Activated CD4-positive, alpha-beta T cell treated with anti-CD3 and anti-CD28 coated beads, Interleukin-10, Interleukin-2, amounts not matched to agents 100 ng/mL and 50 ng/mL, durations not matched to agents 16 hours and 8 hours (primary cell): Measurements from ENCODE around the gene DEXI.
A peak's percentile ranks its signal among the peaks of the same experiment; 100 is the strongest.
"Not testable (repeated sequence)": the region's sequence is repeated elsewhere in the genome, so short reads cannot be mapped to it uniquely, and the experiment has no call there.

Source experiments
- DNase-seq: peaks from one replicate; pipeline ENCODE4 v3.0.0-alpha.2; 2020

The DEXI gene

DNA sequence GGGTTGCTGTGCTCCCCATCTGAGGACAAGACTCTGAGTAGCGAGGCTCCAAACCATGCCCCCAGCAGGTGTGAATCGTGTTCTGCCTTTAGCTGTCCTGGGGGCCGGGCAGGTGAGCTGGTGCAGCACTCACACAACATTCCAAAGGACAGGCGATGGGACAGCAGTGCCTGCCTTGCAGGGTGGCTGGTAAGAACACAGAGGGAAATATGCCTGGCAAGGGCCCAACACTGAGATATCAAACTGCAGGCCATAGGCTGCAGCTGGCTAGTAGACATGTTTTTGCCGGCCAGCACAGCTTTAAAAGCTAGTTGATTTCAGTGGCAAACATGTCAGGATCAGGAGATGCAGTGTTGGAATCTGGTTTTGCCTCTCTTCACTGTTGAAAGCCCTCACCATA is 25.7 kb upstream of the DEXI start:
- DNase-seq, result no peak

DNA sequence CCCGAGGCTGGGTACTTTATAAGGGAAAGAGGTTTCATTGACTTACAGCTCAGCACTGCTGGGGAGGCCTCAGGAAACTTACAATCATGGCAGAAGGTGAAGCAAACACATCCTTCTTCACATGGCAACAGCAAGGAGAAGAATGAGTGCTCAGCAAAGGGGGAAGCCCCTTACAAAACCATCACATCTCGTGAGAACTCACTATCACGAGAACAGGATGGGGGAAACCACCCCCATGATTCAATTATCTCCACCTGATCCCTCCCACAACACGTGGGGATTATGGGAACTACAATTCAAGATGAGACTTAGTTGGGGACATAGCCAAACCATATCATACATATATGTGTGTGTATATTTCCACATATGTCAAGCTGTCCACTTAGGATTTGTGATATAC is 24.3 kb upstream of the DEXI start:
- DNase-seq, result peak; percentile 80

DNA sequence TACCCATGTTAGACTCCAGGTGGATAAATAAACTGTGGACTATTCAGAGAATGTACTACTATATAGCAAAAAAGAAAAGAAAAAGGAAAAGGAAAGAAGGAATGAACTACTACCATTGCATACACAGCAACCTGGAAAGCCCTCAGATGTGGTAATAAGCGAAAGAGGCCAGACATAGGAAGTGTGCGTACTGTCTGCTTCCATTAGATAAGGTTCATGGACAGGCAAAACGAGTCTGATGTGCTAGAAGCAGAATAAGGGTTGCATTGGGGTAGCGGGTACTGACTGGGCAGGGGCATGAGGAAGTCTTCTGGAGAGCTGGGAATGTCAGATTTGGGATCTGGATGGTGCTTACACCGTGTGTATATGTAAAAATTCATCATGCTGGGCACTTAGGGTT is 23.9 kb upstream of the DEXI start:
- no peak for DNase-seq

DNA sequence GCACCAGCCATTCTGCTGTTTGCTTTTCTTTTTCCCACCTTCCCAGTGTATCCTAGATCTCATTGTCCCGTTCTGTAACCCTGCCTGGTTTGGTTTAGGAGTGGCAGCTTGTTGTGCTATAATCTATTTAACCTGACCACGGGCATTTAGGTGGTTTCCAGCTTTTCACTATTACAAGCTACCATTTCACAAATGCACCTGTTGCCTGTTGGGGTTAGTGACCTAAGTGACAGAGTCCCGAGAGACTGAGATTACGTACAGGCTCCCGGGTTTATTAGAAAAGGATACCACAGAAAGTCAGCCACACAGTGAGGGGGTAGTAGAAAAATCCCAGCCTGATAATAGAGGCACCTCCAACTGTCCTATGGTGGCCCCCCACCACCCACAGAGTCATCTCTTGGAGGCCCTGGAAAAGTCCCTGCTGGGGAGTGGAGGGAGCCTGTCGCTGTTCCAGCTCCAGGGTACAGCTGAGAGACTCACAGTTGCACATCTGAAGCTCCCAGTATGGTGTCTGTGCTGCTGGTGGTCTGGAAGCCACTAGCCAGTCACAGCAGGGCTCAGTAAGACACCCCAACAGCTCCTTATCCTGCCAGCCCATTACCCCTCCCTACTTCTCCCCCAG is 23.3 kb upstream of the DEXI start:
- peak; percentile 91 for DNase-seq

DNA sequence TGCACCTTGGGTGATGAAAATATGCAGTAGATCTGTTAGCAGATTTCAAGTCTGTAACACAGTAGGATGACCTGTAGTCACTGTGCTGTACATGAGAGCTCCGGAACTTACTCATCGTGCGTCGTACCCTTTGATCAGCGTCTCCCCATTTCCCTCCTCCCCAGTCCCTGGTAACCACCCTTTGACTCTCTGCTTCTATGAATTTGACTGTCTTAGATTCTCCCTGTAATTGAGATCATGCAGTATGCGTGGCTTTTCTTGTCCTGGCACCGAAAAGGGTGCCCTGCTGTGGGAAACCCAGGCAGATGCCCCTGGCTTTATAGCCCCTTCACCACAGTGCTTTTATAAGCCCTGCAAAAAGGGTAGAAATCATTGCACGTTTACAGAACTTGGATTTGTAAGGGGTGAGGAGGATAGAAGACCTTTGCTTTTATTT is 22.6 kb upstream of the DEXI start:
- peak; percentile 94 for DNase-seq

DNA sequence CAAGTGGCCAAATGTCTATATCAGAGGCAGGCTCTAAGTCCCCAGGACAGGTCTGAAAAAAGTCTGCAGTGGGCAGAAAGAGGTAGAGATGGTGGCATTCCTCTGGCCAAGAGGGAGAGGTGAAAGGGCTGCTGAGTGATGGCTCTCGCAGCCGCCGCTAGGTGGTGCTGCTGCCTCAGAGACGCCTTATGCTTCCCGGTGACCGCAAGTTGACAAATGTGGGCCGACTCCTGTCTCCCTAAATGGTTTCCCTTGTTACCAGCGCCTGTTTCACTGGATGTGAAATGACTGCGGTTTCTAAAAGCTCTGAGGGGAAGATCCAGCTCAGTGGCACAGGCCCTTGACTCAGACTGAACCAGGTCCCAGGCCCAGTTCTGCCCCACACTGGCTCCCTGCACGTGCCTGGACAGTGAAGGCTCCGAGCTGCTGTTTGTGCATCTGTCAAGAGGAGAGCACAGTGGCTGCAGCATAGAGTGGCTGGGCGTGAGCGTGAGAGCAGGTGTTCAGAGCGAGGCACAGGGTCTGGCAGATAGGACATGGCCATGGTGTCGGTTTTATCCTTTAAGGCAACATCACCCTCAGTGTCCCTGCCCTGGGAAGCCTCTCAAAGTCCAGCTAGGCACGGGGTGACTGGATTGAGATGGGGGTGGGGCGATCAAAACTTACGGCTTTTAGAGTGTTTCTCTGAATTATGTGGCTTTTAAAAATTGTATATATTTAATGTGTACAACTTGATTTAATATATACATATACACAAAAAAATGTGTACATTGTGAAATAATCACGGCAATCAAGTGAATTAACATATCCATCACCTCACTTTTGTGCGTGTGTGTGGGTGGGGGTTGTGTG is 22.0 kb upstream of the DEXI start:
- DNase-seq, result peak; percentile 92

DNA sequence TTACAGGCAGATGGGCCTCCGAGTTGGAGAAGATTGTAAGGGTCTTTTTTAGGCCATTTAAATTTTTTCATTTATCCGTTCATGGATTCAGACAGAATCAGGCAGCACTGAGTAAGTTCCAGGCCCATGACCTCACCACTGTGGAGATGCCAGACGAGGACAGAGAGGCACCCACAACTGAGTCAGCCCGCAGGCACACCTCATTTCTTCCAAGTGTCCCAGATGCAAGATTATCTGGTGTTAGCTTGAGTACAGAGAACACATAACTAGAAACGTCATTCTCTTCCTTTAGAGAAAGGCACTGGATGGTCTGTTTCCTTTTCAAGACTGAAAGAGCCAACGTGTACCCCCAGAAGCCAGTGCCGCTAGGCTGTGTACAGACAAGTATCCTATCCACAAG is 19.0 kb upstream of the DEXI start:
- peak; percentile 58 for DNase-seq

DNA sequence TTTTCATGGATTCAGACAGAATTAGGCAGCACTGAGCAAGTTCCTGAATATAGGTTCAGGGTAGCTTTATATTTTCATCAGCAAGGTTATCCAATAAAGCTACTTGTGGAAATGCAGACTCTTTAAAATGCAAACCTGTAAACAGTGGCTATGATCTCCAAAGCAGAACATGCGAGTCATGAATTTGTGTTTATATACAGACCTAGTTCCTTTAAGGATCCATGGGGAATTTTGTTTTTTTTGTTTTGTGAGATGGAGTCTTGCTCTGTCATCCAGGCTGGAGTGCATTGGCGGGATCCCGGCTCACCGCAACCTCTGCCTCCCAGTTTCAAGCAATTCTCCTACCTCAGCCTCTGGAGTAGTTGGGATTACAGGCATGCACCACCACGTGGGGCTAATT is 16.9 kb upstream of the DEXI start:
- DNase-seq, result no peak

DNA sequence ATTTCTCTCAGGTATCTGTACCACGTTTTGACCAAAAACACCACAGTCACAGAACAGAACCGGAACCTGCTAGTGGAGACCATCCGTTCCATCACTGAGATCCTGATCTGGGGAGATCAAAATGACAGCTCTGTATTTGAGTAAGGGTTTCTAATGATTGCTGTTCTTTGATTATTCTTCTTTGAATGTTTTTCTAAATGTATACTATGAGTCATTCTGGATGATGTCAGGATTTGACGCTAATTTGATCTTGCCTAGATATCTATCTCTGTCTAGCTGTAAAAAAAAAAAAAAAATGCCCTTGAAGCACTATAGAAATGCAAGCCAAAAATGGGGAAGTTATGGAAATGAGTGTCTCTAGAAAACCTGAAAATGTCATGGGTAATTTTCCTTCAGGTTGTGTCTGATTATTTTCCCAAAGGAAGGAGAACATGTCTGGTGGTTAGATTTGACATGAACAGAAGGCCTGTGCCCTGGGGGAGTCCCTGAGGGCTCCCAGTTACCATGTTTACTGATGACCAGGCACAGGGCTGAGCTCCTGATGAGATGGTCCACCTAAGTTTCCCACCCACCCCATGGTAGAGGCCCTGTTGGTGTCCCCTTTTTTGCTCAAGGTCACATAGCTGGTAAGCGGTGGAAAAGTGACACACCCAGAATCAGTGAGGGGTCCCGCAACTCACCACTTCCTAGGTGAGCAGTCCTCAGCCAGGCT is 15.7 kb upstream of the DEXI start:
- peak; percentile 85 for DNase-seq

DNA sequence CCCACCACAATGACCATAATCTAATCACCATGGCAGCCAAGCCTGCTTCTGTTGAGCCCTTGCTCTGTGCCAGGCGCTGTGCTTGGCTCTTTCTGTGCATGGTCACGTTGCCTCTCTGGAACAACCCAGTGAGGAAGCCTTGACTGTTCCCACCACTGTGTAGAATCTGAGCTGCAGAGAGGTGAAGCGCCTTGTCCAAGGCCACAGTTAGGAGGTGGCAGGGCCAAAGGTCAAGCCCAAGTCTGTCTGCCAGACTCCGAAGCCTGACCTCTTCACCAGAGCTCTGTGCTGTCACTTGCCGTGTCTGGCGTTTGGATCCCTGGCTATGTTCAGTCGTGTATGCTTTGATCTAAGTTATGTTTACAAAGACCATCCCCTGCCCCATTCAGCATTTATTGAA is 12.6 kb upstream of the DEXI start:
- no peak for DNase-seq

DNA sequence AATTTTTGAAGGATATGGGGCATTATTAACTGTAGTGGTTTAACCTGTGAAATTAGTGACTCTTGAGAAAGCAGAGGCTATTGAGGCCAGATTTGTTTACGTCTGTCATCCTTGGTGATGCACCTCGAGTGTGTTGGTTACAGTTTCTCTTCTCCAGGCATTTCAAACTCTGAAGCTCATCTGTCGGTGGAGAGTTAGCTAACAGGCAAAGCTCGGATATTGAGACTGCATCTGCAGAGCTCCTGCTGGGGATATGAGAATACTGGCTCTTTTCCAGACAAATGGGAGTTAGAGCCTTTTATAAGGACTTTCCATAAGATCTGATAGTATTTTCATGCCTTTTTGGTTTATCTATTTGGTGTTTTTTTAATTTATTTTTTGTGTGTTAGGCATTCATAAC is 8.8 kb upstream of the DEXI start:
- no peak for DNase-seq

DNA sequence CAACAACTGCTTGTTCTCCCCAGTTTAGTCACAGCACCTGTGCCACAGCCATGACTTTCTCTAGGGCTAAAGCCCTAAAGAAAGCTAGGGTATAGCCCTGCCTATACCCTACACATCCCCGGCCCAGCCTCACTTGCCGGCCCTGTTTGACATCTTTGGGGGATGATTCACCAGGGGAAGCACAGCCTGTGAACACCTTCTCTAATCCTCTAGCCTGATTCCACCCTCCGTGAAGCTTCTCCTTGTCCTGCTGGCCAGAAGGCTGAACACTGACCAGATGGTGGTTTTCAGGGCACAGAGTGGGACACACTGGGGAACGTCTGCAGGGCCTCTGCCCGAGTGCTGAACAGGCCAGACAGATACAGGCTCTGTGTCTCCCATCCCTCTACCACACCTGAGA is 8.1 kb upstream of the DEXI start:
- no peak for DNase-seq

DNA sequence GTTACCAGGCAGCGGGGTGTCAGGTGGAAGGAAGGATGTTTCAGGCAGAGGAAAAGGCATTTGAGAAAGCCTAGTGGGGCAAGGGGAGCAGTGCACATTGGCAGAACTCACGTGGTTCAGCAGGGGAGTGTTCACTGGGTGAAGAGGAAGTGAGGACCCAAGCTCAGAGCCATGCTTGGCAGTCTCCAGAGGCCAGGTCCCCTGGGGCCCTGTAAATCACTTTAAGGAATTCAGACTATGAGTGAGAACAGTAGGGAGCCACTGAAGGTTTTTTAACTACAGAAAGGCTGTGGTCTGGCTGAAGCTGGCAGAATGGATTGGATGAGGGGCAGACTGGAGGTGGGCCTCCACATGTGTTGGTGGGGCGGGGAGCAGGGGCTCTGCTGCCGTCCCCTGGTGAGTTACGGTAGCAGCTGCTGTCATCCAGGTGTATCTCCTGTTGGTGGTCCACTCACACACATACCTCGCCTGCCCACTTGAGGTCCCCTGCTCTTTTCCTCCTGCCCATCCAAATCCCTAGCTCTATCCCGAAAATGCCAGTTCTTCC is 7.2 kb upstream of the DEXI start:
- DNase-seq, result peak; percentile 70

DNA sequence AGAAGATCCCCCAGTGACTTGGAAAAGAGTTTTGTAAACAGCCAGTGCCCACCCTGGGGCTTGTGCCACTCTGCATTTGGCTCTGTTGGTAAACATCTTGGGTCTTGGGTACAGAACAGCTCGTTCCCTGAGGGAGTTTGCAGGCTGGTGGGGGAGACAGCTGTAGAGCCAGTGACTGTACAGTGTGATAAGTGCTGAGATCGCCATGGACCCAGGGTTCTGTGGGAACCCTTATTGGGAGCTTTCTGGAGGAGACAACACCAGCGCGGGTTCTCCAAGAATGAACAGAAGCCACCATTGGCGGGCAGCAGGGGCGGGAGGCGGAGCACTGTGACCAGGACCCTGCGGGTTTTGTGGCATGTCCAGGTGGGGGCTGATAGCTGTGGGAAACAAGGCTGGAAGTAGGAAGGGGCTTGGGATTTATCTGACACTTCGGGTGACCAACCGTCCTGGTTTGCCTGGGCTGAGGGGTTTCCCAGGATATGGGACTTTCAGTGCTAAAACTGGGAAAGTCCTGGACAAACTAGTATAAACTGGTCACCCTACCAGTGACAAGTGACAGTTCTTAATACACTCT is 5.0 kb upstream of the DEXI start:
- no peak for DNase-seq

DNA sequence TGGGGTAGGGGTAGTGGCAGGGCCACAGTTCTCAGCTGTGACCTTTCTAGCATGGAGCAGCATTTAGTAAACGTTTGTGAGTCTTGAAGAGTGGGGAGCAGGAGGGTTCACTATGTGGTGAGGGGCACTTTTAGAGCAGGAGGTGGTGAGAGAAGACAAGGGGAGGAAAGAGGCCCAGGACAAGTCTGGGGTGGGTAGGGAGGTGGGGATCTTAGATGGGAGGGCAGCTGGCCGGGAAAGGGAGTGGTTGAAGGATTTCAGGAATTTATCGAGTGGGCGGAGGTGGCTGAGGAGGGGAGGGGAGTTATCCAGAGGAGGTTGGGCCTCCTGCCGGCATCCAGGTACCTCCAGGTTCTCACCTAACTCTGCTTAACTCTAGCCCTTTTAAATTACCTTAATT is 4.0 kb upstream of the DEXI start:
- no peak for DNase-seq

DNA sequence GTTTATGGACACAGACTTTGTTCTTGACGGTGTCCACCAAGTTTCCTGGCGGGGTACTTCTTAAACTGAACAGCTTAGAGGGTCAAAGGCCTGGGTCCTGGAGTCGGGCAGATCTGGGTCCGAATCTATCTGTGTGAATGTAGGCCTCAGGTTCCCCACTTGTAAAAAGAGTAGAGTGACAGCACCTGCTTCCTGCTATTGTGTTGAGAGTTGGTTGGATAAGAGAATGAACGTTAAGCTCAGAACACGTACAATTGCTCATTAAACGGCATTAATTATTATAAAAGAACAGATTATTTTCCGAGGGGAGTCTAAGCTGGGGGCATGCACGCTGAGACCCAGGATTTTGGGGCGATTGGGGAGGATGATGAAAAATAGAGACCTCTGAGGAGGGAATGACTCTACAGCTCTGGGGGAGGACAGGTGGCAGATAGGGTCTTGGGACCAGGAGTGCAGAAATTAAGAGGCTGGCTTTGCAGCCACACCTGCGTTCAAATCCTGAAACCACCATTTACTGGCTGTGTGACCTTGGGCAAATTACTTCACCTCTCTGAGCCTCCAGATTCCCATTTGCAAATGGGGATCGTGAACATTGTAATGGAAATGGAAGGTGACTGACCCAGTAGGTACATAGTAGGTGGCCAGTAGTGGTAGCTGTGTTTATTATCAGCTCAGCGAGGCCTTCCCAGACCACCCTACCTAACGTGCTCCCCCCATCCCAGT is 3.0 kb upstream of the DEXI start:
- DNase-seq, result no peak

DNA sequence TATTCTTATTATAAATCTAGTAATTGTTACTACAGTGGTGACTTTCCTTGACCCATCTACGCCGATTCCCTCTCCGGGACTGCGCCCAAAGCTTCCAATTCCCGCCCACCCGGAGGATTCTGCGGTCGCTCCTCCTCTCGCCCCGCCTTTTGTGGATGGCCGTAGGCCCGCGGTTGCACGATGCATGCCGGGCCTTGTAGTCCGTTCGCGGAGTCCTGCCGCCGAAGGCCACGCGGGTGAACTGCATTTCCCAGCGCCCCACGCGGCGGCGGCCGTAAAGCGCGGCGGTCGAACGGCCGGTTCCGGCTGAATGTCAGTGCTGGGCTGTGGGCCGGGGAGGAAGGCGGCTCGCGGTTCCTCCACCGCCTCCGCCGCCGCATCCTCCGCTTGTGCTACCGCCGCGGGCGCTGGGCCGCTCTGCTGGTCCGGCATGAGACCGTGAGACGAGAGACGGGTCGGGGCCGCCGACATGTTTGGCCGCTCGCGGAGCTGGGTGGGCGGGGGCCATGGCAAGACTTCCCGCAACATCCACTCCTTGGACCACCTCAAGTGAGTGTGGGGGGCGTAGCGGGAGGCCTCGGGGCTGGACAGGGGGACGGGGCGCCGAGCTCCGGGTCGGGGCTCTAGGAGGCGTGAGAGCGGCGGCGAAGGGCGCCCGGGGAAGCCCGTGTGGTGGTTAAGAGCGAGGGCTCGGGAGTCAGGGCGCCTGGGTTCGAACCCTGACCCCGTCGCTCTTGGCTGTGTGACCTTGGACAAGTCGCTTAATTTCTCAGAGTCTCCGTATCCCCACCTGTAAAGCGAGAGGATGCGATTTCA is 2.2 kb upstream of the DEXI start, which contains the start of gene CLEC16A:
CLEC16A (plus strand) TSS at position 316 of the 816 bp plus-strand sequence; CDS start at position 470, 154 bp downstream.
- DNase-seq, result peak; percentile 98

DNA sequence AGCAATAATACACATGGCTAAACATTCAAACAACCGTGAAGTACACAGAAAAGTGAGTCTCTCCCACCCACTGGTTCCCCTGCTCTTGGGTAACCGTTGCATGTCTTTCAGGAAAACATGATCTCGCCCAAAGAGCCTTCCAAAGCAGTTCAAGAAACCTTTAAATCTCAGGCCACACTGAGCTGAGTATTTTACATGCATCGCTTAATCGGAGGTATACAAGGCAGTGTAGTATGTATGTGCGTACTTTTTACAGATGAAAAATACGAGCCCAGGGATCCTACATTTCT is 741 bp upstream of the DEXI start:
- no peak for DNase-seq

DNA sequence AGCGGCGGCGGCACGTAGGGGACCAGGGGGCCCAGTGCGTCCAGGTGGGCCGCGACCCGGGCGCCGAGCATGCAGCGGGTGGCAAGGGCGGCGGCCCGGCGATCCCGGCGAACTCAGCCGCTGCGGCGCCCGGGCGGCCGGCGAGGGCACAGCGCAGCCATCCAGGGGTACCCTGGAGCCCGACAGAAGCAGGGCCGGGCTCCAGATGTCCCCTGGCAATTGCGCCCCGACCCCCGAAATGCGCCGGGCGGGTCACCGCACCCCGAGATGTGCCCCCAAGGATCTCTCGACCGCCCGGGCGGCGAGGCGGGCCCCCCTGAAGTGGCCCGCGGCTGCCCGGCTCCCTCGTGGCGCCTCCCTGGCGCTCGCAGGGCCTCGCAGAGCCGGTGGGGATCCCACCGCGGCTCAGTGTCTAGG is 325 bp downstream of the DEXI start:
- DNase-seq, result not testable (repeated sequence)

DNA sequence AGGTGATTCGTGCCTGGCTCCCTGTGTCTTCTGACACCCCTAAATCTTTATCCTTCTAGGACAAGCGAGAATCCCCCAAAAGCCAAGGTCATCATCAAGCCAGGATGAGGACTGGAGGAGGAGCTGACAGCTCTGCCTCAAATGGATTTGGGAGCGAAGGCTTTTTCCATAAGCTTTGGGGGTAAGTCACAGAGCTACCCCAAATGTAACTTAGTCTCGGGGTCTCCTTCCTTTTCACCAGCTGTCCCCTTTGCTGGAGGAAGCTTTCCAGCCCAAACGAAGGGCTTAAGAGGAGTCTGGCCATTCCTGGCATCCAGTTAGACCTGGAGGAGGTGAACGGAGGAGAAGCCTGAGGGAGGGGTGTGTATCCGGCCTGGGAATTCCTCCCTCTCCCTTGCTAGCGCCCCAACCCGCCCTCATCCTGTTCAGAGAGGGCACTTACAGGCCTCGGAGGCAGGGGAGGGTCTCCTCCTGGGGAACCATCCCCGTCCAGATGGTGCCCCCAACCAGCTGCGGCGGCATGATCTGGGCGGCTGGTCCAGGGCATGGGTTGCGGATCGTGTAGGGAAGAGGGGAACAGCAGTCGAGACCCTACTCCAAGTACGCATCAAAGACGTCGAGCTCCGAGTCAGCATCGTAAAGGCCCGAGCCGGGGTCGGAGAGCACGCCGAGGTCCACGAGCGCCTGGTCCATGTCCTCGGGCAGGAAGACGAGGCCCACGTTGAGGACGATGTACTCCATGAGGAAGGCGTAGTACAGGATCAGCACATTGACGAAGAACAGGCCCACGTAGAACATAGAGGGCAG is 938 bp downstream of the DEXI start:
- no peak for DNase-seq
